ENCODE measurements around the gene RET.

Gene RET

GRCh38 chr10:43121444-43121843 is 44.6 kb downstream of the RET start:
- DNase-seq (ENCODE audit: low read depth) = no peak

DNA sequence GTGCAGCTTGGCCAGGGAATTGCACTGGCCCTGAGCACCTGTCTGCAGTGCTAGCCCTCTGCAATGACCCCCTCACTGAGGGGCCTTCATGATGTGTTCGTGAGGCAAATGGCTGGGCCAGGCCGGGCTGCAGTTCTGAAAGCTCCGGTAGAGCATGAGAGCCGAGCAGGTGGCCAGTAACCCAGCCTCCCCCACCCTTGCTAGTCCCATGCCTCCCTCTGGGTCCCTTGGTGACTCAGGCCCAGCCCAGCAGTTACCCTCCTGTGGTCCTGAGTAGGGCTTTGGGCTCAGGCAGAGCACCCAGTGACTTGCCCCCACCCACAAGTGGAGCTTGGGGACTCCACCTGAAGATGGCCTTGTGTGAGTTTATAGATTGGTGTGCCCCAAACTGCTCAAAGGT is 45.2 kb downstream of the RET start:
- DNase-seq (ENCODE audit: low read depth) = no peak

- no peak for DNase-seq (ENCODE audit: low read depth)
These were observed 46.0 kb downstream of the RET start for GRCh38 chr10:43122826-43123225.

DNA sequence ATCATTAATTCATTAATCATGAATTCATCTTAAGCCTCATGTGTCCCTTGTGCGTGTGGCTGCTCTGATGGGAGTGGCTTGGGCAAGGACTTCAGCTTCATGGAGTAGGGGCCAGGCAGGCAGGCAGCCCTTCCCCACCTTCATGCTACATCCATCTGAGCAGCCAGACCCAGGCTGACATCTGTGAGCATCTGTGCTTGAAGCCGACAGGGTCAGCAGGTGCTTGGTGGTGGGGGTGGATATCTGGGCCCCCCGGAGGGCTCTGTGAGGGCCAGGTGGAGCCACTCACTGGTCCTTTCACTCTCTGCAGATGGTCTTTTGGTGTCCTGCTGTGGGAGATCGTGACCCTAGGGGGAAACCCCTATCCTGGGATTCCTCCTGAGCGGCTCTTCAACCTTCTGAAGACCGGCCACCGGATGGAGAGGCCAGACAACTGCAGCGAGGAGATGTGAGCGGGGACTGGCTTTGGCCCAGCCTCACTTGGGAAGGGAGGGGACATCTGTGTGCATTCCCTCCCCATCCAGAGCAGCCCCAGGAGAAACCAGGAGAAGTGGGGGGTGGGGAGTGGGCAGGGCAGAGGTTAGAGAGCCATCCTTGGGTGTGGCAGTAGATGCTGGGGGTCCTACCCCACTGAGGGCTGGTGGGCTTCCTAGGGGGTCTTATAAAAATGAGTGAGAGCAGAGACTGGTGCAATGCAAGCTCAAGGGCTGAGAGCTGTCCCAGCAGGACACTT is 46.7 kb downstream of the RET start:
- DNase-seq (ENCODE audit: low read depth) = no peak

DNA sequence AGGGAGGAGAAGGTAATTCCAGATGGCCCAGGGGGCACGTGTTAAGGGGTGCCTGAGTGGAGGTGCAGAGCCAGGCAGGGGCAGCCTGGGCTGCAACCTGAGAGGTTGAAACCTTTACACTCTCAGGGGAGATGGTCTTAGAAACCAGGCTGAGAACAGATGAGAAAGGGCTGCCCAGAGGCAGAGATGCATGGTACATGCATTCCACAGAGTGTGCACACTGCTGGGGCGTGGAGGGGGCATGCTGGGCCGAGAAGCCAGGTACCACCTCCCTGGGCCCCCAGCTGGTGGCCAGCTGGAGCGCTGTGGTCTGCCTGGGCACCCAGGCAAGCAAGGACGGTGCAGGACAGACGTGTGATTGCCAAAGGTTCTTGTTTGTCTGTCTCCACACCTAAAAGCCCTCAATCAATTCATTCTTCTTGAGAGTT is 47.2 kb downstream of the RET start:
- no peak for DNase-seq (ENCODE audit: low read depth)

GRCh38 chr10:43124574-43125273 is 47.9 kb downstream of the RET start:
- no peak for DNase-seq (ENCODE audit: low read depth)

- no peak for DNase-seq (ENCODE audit: low read depth)
These were observed 48.5 kb downstream of the RET start for GRCh38 chr10:43125274-43125845.

DNA sequence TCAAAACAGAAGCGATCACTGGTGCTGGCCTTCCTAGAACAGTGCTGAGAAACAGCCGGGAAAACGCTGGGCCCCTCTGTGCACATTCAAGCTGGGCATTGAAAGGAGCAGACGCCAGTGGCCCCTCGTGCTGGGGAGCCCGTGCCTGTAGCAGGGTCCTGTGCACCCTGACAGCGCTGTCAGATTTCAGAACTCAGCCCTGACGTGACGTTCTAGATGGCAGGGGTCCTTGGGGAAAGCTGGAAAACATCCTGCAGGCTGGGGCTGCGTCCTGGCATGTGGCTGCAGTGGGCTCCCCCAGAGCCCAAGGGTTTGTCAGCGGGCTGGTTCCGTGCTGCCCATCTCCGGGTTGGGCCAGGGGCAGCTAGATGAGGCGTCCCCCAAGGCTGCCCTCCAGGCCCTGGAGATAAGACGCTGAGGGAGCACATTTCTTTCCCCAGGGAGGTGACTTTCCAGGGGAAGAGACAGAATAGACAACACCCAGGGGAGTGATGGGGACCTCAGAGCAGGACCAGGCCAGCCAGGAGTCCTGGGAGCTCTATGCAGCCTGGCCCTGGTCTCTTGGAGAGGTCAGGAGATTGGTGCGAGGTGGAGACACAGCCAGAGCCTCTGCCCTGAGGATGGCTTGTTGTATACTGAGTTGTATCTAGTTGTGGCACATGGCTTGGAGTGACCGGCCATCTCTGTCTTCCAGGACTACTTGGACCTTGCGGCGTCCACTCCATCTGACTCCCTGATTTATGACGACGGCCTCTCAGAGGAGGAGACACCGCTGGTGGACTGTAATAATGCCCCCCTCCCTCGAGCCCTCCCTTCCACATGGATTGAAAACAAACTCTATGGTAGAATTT is 49.2 kb downstream of the RET start:
- DNase-seq (ENCODE audit: low read depth) = no peak

GRCh38 chr10:43126759-43127424 is 50.0 kb downstream of the RET start:
- no peak for DNase-seq (ENCODE audit: low read depth)

- no peak for DNase-seq (ENCODE audit: low read depth)
These were observed 50.6 kb downstream of the RET start for GRCh38 chr10:43127442-43127841.

DNA sequence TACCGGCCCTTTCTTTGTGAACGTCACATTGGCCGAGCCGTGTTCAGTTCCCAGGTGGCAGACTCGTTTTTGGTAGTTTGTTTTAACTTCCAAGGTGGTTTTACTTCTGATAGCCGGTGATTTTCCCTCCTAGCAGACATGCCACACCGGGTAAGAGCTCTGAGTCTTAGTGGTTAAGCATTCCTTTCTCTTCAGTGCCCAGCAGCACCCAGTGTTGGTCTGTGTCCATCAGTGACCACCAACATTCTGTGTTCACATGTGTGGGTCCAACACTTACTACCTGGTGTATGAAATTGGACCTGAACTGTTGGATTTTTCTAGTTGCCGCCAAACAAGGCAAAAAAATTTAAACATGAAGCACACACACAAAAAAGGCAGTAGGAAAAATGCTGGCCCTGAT is 51.5 kb downstream of the RET start:
- DNase-seq (ENCODE audit: low read depth) = no peak

DNA sequence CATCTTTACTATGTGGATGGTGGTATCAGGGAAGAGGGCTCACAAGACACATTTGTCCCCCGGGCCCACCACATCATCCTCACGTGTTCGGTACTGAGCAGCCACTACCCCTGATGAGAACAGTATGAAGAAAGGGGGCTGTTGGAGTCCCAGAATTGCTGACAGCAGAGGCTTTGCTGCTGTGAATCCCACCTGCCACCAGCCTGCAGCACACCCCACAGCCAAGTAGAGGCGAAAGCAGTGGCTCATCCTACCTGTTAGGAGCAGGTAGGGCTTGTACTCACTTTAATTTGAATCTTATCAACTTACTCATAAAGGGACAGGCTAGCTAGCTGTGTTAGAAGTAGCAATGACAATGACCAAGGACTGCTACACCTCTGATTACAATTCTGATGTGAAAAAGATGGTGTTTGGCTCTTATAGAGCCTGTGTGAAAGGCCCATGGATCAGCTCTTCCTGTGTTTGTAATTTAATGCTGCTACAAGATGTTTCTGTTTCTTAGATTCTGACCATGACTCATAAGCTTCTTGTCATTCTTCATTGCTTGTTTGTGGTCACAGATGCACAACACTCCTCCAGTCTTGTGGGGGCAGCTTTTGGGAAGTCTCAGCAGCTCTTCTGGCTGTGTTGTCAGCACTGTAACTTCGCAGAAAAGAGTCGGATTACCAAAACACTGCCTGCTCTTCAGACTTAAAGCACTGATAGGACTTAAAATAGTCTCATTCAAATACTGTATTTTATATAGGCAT is 52.3 kb downstream of the RET start:
- DNase-seq (ENCODE audit: low read depth) = peak; percentile 90

DNA sequence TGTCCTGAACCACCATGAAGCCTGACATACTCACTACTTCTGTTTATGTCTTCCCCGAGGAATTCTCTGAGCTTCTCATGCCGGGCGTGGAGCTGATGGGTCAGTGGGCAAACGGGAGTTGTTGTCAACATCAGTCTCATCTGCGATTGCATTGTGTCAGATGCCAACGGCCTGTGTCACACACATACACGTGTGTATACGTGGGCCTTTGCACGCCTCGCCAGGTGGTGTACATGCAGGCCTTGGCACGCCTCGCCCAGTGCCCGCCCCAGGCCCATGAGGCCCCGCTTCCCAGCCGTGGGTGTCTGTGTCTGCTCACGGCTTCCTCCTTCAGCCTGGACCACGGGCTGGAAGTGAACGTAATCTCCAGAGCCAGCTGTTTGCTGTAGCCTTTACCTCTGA is 53.9 kb downstream of the RET start:
- DNase-seq (ENCODE audit: low read depth) = no peak

DNA sequence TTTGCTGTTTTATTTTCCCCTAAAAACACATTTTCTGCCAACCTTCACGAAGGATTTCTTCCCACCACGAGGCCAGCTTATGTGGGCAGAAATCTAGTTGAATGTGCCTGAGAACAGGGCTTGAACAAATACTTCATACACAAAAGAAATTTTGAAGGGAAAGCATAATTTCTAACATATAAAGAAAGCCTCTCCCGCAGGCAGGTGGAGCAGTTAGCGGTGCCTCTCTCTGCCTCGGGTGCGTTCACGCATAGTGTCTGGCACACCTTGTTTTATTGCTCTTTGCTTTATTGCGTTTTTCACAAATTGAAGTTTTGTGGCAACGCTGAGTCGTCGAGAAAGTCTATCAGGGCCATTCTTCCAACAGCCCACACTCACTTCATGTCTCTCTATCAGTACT is 54.4 kb downstream of the RET start:
- no peak for DNase-seq (ENCODE audit: low read depth)

DNA sequence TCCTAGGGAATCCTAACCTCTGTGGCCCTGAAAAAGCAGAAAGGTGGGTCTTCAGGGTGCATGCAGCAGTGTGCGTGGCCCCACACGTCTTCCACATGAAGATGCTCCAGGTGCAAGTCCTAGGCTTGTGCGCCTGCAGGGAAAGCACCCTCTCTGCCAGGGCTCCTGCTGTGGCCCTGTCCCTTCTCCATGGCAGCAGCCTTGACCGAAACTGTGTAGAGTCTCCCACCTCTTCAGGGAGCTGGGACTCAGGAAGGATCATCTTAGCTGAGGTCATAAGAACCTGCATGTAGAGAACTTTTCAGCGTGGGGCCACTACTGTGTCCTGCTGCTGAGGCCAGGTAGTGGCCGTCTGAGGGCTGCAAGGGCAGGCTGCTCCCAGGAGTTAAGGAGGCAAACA is 55.0 kb downstream of the RET start:
- DNase-seq (ENCODE audit: low read depth) = no peak

DNA sequence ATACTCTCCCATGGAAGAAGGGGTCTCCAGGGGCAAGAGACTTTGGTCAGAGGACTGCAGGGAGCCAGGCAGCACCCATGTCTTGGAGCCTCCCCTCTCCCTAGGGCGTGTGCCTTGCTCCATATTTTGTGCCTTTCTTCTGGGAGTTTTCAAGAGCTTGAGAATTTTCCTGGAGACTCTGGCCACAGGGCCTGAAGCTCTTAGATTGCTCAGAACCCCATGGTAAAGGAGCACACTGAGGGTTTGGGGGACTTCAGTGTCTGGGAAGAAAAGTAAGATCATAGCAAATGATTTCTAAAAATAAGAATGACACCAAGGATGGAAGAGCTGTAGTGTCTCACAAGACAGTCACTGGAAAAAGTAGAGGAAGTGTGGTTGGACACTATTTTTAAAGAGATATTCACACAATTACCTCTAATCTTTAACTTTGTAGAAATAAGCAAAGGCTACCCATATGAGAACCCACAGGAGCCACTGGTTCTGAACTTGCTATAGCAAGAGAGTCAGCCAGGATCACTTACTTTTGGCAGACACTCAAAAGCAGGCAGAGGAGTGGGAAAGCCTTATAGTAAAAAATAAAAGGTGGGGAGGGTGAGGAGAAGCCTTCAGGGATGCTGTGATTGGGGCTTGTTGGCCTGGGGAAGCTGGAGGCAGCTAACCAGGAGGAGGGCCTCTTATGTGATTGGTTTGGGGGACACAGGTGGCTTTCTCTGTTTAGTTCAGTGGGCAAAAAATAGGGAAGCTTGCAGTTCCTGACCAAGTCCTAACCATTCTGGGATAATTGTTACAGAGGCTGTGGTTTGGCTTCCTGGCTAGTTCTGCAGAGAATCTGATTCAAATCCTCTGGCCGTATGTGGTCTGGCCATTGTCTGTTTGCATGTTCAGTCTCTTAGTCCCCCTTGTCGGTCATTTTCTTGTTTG is 56.3 kb downstream of the RET start:
- DNase-seq (ENCODE audit: low read depth) = no peak

DNA sequence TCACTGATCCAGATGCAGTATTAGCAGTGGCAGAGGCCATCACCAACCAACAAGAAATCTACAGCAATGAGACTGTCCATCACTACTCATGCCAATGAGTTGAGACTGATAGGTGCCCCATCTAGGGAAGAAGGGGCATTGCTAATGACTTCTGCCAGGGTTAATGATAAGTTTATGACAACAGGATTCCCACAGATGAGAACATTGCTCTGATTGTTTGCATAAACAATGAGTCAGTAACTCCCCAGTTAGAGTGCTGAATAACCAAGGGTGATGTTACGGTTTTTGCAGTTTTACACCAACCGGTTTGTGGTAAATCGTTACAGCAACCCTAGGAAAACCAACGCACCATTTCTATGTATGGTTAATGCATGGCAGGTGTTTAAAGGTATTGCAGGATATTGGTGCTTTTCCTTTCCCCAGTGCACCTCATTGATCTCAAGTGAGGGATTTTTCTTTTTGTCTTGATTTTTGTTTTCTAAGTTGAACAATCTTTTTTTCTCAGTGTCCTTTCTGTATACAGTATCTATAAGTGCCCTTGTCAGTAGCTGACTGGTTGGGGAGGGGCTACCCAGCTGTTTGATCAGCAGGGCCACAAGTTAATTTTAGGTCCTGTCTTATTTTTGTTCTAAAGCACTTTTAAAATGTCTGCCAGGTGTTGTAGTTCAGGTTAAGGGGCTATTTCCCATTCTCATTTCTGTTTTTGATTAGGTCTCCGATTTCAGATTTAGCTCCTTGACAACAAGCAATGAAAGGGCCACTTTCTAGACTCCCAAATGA is 57.4 kb downstream of the RET start:
- DNase-seq (ENCODE audit: low read depth) = no peak

DNA sequence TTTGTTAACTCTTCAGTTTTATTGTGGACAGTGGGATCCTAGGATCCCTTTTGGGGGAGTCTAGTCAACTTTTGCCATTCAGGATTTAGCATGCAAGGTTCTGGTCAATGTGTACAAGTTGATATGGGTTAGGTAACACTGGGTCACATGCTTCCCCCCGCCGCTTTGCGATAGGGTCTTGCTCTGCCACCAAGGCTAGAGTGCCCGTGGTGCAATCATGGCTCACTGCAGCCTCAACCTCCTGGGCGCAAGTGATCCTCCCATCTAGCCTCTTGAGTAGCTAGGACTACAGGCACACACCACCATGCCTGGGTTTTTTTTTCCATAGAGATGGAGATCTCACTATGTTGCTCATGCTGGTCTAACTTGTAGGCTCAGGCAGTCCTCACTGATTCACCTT is 58.2 kb downstream of the RET start:
- no peak for DNase-seq (ENCODE audit: low read depth)

DNA sequence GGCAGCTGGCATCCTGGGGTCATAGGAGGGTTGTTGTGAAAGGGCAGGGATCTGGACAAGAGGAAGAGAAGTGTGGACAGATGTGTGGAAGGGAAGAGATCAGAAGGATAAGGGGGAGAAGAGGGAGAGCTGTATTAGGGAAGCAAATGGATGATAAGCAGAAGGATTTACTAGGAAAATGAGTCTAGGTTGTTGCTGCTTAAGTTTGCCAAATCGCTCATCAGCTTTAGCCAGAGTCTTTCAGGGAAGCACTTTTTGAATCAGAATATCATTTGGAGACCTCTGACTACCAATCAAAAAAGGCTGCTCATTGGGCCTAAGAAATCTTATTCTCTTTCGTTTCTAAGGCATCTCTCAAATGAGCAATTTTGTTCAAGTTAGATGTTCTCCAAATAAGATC is 58.8 kb downstream of the RET start:
- no peak for DNase-seq (ENCODE audit: low read depth)
